ENCODE results near the gene PITHD1. TPM values are rescaled to one million over a fixed set of nuclear protein-coding genes. Genes with fewer than 3 reads are reported as not detected.

The PITHD1 gene
- total and polyA plus RNA-seq, 2 donors (not counting 3 experiments of a cell fraction or from before 2014, with no cell fraction given), result 35.8 to 43.1 TPM

DNA sequence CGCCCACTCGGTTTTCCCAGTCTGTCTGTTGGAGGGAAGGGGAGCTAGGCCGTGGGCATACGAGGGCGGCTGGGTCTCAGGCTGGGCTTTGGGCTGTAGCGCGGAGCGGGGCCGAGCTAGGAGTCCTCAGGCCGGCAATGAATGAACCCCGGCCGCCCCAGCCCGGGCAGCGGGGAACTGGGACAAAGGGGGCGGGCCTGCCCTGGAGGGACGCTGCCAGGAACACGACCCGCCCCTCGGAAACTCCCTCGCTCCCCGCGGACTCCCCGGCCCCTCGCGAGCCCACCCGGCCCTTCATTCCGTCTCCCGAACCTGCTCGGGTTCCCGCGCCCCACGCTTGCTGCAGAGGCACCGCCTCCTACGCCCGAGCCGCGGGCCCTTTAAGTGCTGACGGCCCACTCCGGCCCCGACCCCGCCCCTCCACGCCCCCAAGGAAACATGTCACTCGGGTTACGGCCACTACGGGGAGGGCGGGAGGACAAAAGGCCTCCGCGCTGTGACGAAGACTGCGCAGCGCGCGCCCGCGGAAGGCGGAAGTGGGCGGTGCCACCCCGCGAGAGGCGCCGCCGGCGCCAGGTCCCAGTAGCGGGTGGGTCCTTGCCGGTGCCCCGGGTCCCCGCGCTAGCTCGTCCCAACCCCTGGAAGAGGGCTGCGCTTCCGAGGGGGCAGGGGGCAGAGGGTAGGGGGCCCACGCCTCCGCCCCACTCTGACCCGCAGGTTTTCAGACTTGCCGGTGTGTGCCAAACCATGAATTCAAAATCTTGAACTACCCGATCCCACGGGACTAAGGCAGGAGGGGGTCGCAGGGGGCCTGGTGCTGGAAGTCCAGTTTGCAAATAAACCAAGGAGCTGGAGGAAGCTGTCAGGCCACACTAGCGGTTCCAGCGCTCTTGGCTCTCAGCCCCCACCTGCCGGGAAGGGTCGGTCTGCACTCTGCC, 22.5 kb downstream of the PITHD1 start, which contains the start of gene GALE:
GALE (minus strand) TSS at position 355 of the 938 bp plus-strand sequence. CDS start 1,747 bp downstream, outside the sequence.
- H3K9ac ChIP-seq (replicated peaks; ENCODE audit: extremely low read depth, insufficient read depth, low read length), result peak within 1 kb of the TSS; percentile 87
- H2AFZ ChIP-seq (ENCODE audit: low read depth, low read length), result peak within 1 kb of the TSS; percentile 49
- no peaks in the 10 kb centered on the region for H4K20me1 ChIP-seq (replicated peaks; ENCODE audit: control insufficient read depth, extremely low read depth, insufficient read depth, low read length)
- H3K4me1 ChIP-seq (ENCODE audit: control insufficient read depth, extremely low read depth, insufficient read depth, low read length), result peaks cover 15% of the 10 kb centered on the region
- H3K79me2 ChIP-seq (ENCODE audit: control insufficient read depth, insufficient read depth, low read length), result no peaks in the 10 kb centered on the region
- peak; percentile 86 for FAIRE-seq
- dilution Hi-C loops (cut with MboI; ENCODE audit: extremely low pct_ligation_motif_present, low sequenced_read_pairs) (no loop called here), intact Hi-C loops (cut with micrococcal nuclease) (loop anchor here (1.0 to 5.0 kb wide), 4 partner anchors 9 to 243 kb away; partner anchors contain the start of genes ID3, LYPLA2, PITHD1 and PNRC2)
- CTCF ChIA-PET, result interaction anchor here (0.6 to 4.6 kb wide), 9 partner anchors 9 to 116 kb away, joined by 3 to 43 read pairs (median 5); partner anchors contain the start of genes HMGCL and PITHD1
- peak within 1 kb of the TSS; percentile 91 for H3K4me2 ChIP-seq (ENCODE audit: insufficient read depth, low read length)
- no peaks in the 10 kb centered on the region for H3K9me3 ChIP-seq (replicated peaks; ENCODE audit: control insufficient read depth, insufficient read depth, low read length)
- peak; percentile 95 for DNase-seq (ENCODE audit: low read depth, low spot score)
- peaks cover 0 to 24% of the 10 kb centered on the region in 2 experiments for H3K36me3 ChIP-seq (ENCODE audit: control insufficient read depth in 2 of 2, extremely low read depth in 1 of 2, insufficient read depth in 2 of 2, low read length in 2 of 2)
- H3K27ac ChIP-seq (ENCODE audit: insufficient read depth, low read depth, low read length), result peak within 1 kb of the TSS; percentile 62
- no peaks in the 10 kb centered on the region for H3K9me1 ChIP-seq (replicated peaks; ENCODE audit: control insufficient read depth, extremely low read depth, insufficient read depth, low read length)
- H3K4me3 ChIP-seq (replicated peaks in 1 of 3; ENCODE audit: insufficient read depth in 1 of 3, low read depth in 1 of 3, low read length in 3 of 3), result peak within 1 kb of the TSS; percentile 45 to 83 (median 73)
- TF ChIP-seq, protein P1, sequence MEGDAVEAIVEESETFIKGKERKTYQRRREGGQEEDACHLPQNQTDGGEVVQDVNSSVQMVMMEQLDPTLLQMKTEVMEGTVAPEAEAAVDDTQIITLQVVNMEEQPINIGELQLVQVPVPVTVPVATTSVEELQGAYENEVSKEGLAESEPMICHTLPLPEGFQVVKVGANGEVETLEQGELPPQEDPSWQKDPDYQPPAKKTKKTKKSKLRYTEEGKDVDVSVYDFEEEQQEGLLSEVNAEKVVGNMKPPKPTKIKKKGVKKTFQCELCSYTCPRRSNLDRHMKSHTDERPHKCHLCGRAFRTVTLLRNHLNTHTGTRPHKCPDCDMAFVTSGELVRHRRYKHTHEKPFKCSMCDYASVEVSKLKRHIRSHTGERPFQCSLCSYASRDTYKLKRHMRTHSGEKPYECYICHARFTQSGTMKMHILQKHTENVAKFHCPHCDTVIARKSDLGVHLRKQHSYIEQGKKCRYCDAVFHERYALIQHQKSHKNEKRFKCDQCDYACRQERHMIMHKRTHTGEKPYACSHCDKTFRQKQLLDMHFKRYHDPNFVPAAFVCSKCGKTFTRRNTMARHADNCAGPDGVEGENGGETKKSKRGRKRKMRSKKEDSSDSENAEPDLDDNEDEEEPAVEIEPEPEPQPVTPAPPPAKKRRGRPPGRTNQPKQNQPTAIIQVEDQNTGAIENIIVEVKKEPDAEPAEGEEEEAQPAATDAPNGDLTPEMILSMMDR (IDR thresholded peaks at IDR 0.05; ENCODE audit: extremely low read depth in 1 of 2, insufficient read depth in 1 of 2, low read depth in 1 of 2, low read length in 2 of 2), result no peak
- TF ChIP-seq JUN (IDR thresholded peaks at IDR 0.05; ENCODE audit: borderline replicate concordance, insufficient read depth, insufficient read length, low read depth), result no peak
- peak; percentile 97 for TF ChIP-seq POLR2AphosphoS5 (IDR thresholded peaks at IDR 0.05; ENCODE audit: insufficient read depth, low read depth, low read length)
- TF ChIP-seq MYC (IDR thresholded peaks at IDR 0.05; ENCODE audit: low read depth, low read length), result peak; percentile 11
- TF ChIP-seq, protein P2, sequence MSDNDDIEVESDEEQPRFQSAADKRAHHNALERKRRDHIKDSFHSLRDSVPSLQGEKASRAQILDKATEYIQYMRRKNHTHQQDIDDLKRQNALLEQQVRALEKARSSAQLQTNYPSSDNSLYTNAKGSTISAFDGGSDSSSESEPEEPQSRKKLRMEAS (IDR thresholded peaks at IDR 0.05; ENCODE audit: insufficient read depth, insufficient read length), result peak; percentile 36
- no peak for TF ChIP-seq EZH2 (IDR thresholded peaks at IDR 0.05; ENCODE audit: borderline replicate concordance, low read depth, low read length, severe bottlenecking)
- TF ChIP-seq POLR2A (IDR thresholded peaks at IDR 0.05; ENCODE audit: low read depth, low read length), result peak; percentile 61
- TF ChIP-seq GATA2 (IDR thresholded peaks at IDR 0.05; ENCODE audit: insufficient read depth, insufficient read length, low read depth, low read length), result no peak
- no peak for TF ChIP-seq FOS (IDR thresholded peaks at IDR 0.05; ENCODE audit: borderline replicate concordance, insufficient read depth, low read length)
- no peaks in the 10 kb centered on the region for H3K27me3 ChIP-seq (ENCODE audit: control insufficient read depth in 2 of 2, insufficient read depth in 2 of 2, low read length in 2 of 2)
- POLR2A ChIA-PET, result interaction anchor here (1.1 to 1.8 kb wide), 5 partner anchors 9 to 24 kb away, joined by 3 to 9 read pairs (median 5); partner anchors contain the start of genes LYPLA2 and PITHD1
- no TSS peak for BruUV-seq (replicated peaks)
